Occipital lobe (tissue), 2 donors: Measurements from ENCODE around the gene TRIM42. TPM values are rescaled to one million over a fixed set of nuclear protein-coding genes. Genes with fewer than 3 reads are reported as not detected.

ENCODE experiments used
- DNase-seq: peaks from one replicate; lab custom pipeline; 2025; lab: John Stamatoyannopoulos, UW
- total RNA-seq: library from RNA; depleted of rRNA; stranded (reverse); fragments of >200 nt; gene quantifications from one replicate; pipeline ENCODE4 v1.2.3, GENCODE V29; 2014

TRIM42 gene
- total RNA-seq, 1 donor from 2014 or later: not detected

GRCh38 chr3:140710711-140711389 is 33.0 kb downstream of the TRIM42 start:
- DNase-seq: no peak

- DNase-seq: no peak
Measured at GRCh38 chr3:140711390-140712035, 33.6 kb downstream of the TRIM42 start.

- no peak for DNase-seq
Measured at GRCh38 chr3:140712301-140712700, 34.4 kb downstream of the TRIM42 start.

- DNase-seq: no peak
Measured at GRCh38 chr3:140715035-140715434, 37.2 kb downstream of the TRIM42 start.

GRCh38 chr3:140717921-140718320 is 40.1 kb downstream of the TRIM42 start:
- DNase-seq: no peak

GRCh38 chr3:140719841-140720614 is 42.2 kb downstream of the TRIM42 start:
- no peak for DNase-seq

- DNase-seq: no peak
Measured at GRCh38 chr3:140723576-140723975, 45.7 kb downstream of the TRIM42 start.

- no peak for DNase-seq
Measured at GRCh38 chr3:140724856-140725812, 47.3 kb downstream of the TRIM42 start.

GRCh38 chr3:140726066-140726465 is 48.2 kb downstream of the TRIM42 start:
- no peak for DNase-seq

GRCh38 chr3:140727886-140728285 is 50.0 kb downstream of the TRIM42 start:
- no peak for DNase-seq

GRCh38 chr3:140731440-140732119 is 53.7 kb downstream of the TRIM42 start:
- no peak for DNase-seq

GRCh38 chr3:140733623-140734022 is 55.8 kb downstream of the TRIM42 start:
- DNase-seq: no peak

GRCh38 chr3:140736863-140737460 is 59.1 kb downstream of the TRIM42 start:
- DNase-seq: no peak

- DNase-seq: no peak
Measured at GRCh38 chr3:140742116-140742515, 64.3 kb downstream of the TRIM42 start.

- DNase-seq: no peak
Measured at GRCh38 chr3:140748171-140748570, 70.3 kb downstream of the TRIM42 start.

GRCh38 chr3:140748903-140749302 is 71.0 kb downstream of the TRIM42 start:
- DNase-seq: no peak
